Measurements from ENCODE around the gene DCLRE1C. TPM values are rescaled to one million over a fixed set of nuclear protein-coding genes. Genes with fewer than 3 reads are reported as not detected.
"Not testable (repeated sequence)": the region's sequence is repeated elsewhere in the genome, so short reads cannot be mapped to it uniquely, and the experiment has no call there.

DCLRE1C gene
- total RNA-seq, 6 experiments from 2014 or later, result 1.7 to 5.0 (median 3.0) TPM

GRCh38 chr10:14952851-14953423 is 959 bp downstream of the DCLRE1C start:
- Histone ChIP-seq H3K9me3 (no peaks in the 10 kb centered on the region), H3K4me3 (peak overlapping the region; percentile 56 to 75 (median 69)), H3K4me1 (peaks cover 0 to 5% (median 0%) of the 10 kb centered on the region in 4 donors), H3K27ac (peak overlapping the region in 1 of 3 donors; percentile 71), H3K36me3 (peaks cover 0 to 4% (median 0%) of the 10 kb centered on the region in 4 donors), H3K27me3 (no peaks in the 10 kb centered on the region)
- 43% methylated on average over 6 of the region's 10 CpGs for WGBS (ENCODE audit: insufficient coverage, low coverage, low lambda C conversion rate, missing lambda C conversion rate)
- no peak for DNase-seq
- ATAC-seq, result no peak
- intact Hi-C loops (cut with DNase I), result no loop called here
- TF ChIP-seq CTCF (IDR thresholded peaks at IDR 0.05) (no peak), POLR2A (IDR thresholded peaks at IDR 0.05) (no peak)

GRCh38 chr10:14949291-14949690 is 4.6 kb downstream of the DCLRE1C start:
- 83% methylated on average over 4 of the region's 5 CpGs for WGBS (ENCODE audit: insufficient coverage, low coverage, low lambda C conversion rate, missing lambda C conversion rate)
- ATAC-seq, result no peak
- H3K4me3 ChIP-seq, result no peak overlapping the region
- TF ChIP-seq POLR2A (IDR thresholded peaks at IDR 0.05) (no peak), CTCF (IDR thresholded peaks at IDR 0.05) (no peak)
- H3K9me3 ChIP-seq, result no peaks in the 10 kb centered on the region
- intact Hi-C loops (cut with DNase I), result no loop called here
- no peak overlapping the region for H3K27ac ChIP-seq
- peaks cover 0 to 12% (median 0%) of the 10 kb centered on the region in 4 donors for H3K36me3 ChIP-seq
- H3K4me1 ChIP-seq, result peaks cover 0 to 5% (median 0%) of the 10 kb centered on the region in 4 donors
- no peaks in the 10 kb centered on the region for H3K27me3 ChIP-seq
- no peak for DNase-seq

GRCh38 chr10:14947268-14947667 is 6.6 kb downstream of the DCLRE1C start:
- ATAC-seq (no peak), DNase-seq (no peak)
- H3K27me3 ChIP-seq, result no peaks in the 10 kb centered on the region
- H3K4me3 ChIP-seq, result no peak overlapping the region
- peaks cover 0 to 19% (median 0%) of the 10 kb centered on the region in 4 donors for H3K36me3 ChIP-seq
- TF ChIP-seq POLR2A (IDR thresholded peaks at IDR 0.05), result no peak
- no peak for TF ChIP-seq CTCF (IDR thresholded peaks at IDR 0.05)
- intact Hi-C loops (cut with DNase I), result no loop called here
- H3K27ac ChIP-seq, result no peak overlapping the region
- no peaks in the 10 kb centered on the region for H3K9me3 ChIP-seq
- H3K4me1 ChIP-seq, result no peaks in the 10 kb centered on the region
- WGBS (ENCODE audit: insufficient coverage, low coverage, low lambda C conversion rate, missing lambda C conversion rate), result no CpG with 5 or more reads among the region's 1 CpG

GRCh38 chr10:14945108-14945507 is 8.8 kb downstream of the DCLRE1C start:
- DNase-seq, result peak in 1 of 3 donors; percentile 10
- WGBS (ENCODE audit: insufficient coverage, low coverage, low lambda C conversion rate, missing lambda C conversion rate), result 92% methylated on average over 5 of the region's 5 CpGs
- Histone ChIP-seq H3K4me1 (no peaks in the 10 kb centered on the region), H3K9me3 (no peaks in the 10 kb centered on the region), H3K27me3 (no peaks in the 10 kb centered on the region), H3K36me3 (peaks cover 0 to 19% (median 0%) of the 10 kb centered on the region in 4 donors), H3K27ac (no peak overlapping the region), H3K4me3 (no peak overlapping the region)
- intact Hi-C loops (cut with DNase I), result no loop called here
- ATAC-seq, result no peak
- TF ChIP-seq CTCF (IDR thresholded peaks at IDR 0.05), result no peak
- no peak for TF ChIP-seq POLR2A (IDR thresholded peaks at IDR 0.05)

- whole genome bisulfite sequencing (ENCODE audit: insufficient coverage, low coverage, low lambda C conversion rate, missing lambda C conversion rate), result 76% methylated on average over 4 of the region's 7 CpGs
- H3K36me3 ChIP-seq, result peaks cover 0 to 15% (median 0%) of the 10 kb centered on the region in 4 donors
- ATAC-seq, result peak in 1 of 4 donors; percentile 25
- H3K9me3 ChIP-seq; H3K4me3 ChIP-seq; H3K27me3 ChIP-seq; H3K4me1 ChIP-seq; H3K27ac ChIP-seq; intact Hi-C loops (cut with DNase I); DNase-seq: not testable (repeated sequence)
Measured at GRCh38 chr10:14942950-14943338, 11.0 kb downstream of the DCLRE1C start.

- DNase-seq; H3K27ac ChIP-seq; intact Hi-C loops (cut with DNase I); H3K4me1 ChIP-seq; H3K36me3 ChIP-seq; H3K27me3 ChIP-seq; H3K4me3 ChIP-seq; H3K9me3 ChIP-seq: not testable (repeated sequence)
- 69% methylated on average over 11 of the region's 17 CpGs for WGBS (ENCODE audit: insufficient coverage, low coverage, low lambda C conversion rate, missing lambda C conversion rate)
- ATAC-seq, result peak; percentile 45 to 88 (median 62)
Measured at GRCh38 chr10:14942147-14942949, 11.5 kb downstream of the DCLRE1C start.

GRCh38 chr10:14938971-14939370 is 14.9 kb downstream of the DCLRE1C start:
- intact Hi-C loops (cut with DNase I); H3K4me1 ChIP-seq; H3K36me3 ChIP-seq; DNase-seq; H3K27ac ChIP-seq; ATAC-seq; H3K27me3 ChIP-seq; H3K4me3 ChIP-seq; H3K9me3 ChIP-seq: not testable (repeated sequence)
- WGBS (ENCODE audit: insufficient coverage, low coverage, low lambda C conversion rate, missing lambda C conversion rate), result no CpG with 5 or more reads among the region's 5 CpGs
